Measurements from ENCODE around the gene RAB35. TPM values are rescaled to one million over a fixed set of nuclear protein-coding genes. Genes with fewer than 3 reads are reported as not detected.

Gene RAB35
- total RNA-seq, 2 donors from 2014 or later, result 53.3 to 64.9 TPM

GRCh38 chr12:120142231-120142877 is 25.8 kb upstream of the RAB35 start:
- ATAC-seq (no peak), DNase-seq (no peak)
- Mint-ChIP-seq H3K36me3 (ENCODE audit: low read depth) (peaks cover 16% of the 10 kb centered on the region), H3K4me1 (peaks cover 2% of the 10 kb centered on the region), H3K27me3 (no peaks in the 10 kb centered on the region), H3K4me3 (no peak overlapping the region), H3K27ac (no peak overlapping the region)
- no peaks in the 10 kb centered on the region for H3K9me3 ChIP-seq (ENCODE audit: control insufficient read depth, low read length, poor library complexity, severe bottlenecking)

GRCh38 chr12:120141336-120141735 is 24.8 kb upstream of the RAB35 start:
- no peak overlapping the region for H3K27ac Mint-ChIP-seq
- peaks cover 14% of the 10 kb centered on the region for H3K36me3 Mint-ChIP-seq (ENCODE audit: low read depth)

DNA sequence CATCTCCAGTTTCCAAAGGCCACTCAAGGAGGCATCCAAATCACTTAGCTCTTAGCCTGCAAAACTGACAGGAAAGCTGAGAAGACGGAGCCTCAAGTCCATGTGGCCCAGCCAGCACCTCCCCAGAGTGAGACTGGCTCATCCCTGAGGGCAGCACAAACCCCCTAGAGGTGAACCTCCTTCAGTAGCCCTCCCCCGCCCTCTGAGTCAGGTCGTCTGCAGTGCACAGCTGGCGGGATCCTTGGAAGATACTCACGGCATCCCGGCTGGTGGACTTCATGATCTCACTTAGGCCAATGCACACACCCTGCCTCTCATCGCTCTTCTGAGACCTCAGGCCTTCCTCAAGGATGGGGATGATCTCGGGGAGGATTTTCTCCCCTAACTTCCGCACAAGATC is 24.1 kb upstream of the RAB35 start:
- H3K27ac Mint-ChIP-seq, result no peak overlapping the region
- peaks cover 14% of the 10 kb centered on the region for H3K36me3 Mint-ChIP-seq (ENCODE audit: low read depth)

More at GRCh38 chr12:120141336-120141735, 24.8 kb upstream of the RAB35 start:
- no peaks in the 10 kb centered on the region for H3K9me3 ChIP-seq (ENCODE audit: control insufficient read depth, low read length, poor library complexity, severe bottlenecking)
- ATAC-seq (no peak), DNase-seq (no peak)
- Mint-ChIP-seq H3K4me1 (peaks cover 2% of the 10 kb centered on the region), H3K27me3 (no peaks in the 10 kb centered on the region), H3K4me3 (no peak overlapping the region)

GRCh38 chr12:120139958-120140357 is 23.4 kb upstream of the RAB35 start:
- H3K27me3 Mint-ChIP-seq, result no peaks in the 10 kb centered on the region
- peaks cover 2% of the 10 kb centered on the region for H3K4me1 Mint-ChIP-seq
- peaks cover 14% of the 10 kb centered on the region for H3K36me3 Mint-ChIP-seq (ENCODE audit: low read depth)
- H3K9me3 ChIP-seq (ENCODE audit: control insufficient read depth, low read length, poor library complexity, severe bottlenecking), result no peaks in the 10 kb centered on the region
- no peak for ATAC-seq
- DNase-seq, result no peak
- H3K27ac Mint-ChIP-seq, result no peak overlapping the region
- no peak overlapping the region for H3K4me3 Mint-ChIP-seq

More for the DNA sequence above, 24.1 kb upstream of the RAB35 start:
- Mint-ChIP-seq H3K4me3 (no peak overlapping the region), H3K4me1 (peaks cover 2% of the 10 kb centered on the region), H3K27me3 (no peaks in the 10 kb centered on the region)
- ATAC-seq, result no peak
- no peak for DNase-seq
- H3K9me3 ChIP-seq (ENCODE audit: control insufficient read depth, low read length, poor library complexity, severe bottlenecking), result no peaks in the 10 kb centered on the region

DNA sequence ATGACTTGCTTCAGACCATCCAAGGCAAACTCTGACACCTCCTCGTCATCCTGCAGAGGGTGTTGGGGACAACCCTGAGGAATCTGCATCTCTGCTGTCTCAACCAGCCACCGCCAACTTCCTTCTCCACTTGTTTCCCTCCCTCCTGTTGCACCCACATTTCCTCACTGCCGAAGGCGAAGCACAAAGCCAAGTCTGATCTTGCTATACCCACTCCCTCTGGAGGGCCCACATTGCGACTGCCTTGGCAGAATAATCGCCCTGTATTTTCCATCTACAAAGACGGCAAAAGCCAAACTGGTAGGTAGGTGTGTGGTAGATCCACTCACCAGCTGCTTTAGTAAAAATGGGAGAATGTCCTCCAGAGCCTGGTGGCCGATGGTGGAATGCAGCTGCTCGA is 21.8 kb upstream of the RAB35 start:
- peaks cover 2% of the 10 kb centered on the region for H3K4me1 Mint-ChIP-seq
- no peaks in the 10 kb centered on the region for H3K27me3 Mint-ChIP-seq
- DNase-seq, result no peak
- H3K4me3 Mint-ChIP-seq, result no peak overlapping the region
- H3K36me3 Mint-ChIP-seq (ENCODE audit: low read depth), result peaks cover 14% of the 10 kb centered on the region
- ATAC-seq, result no peak
- no peaks in the 10 kb centered on the region for H3K9me3 ChIP-seq (ENCODE audit: control insufficient read depth, low read length, poor library complexity, severe bottlenecking)
- H3K27ac Mint-ChIP-seq, result no peak overlapping the region

DNA sequence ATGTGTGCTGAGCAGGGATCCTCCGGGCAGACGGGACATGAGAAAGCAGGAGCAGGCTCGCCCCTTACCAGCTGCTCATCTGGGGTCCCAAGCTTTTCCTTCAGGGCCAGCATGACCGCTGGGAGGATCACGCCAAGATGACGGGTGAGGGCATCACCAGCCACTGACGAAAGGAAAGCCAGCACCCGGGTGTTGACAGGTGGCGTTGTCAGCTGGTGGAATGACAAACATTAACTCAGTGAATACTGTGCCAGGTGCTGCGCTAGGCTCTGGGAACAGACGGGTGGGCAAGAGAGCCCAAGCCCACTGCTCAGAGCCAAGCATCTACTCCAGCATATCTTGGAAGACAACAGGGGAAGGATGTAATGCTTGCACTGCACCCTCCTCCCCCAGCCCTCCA is 21.3 kb upstream of the RAB35 start:
- DNase-seq, result no peak
- Mint-ChIP-seq H3K27ac (no peak overlapping the region), H3K36me3 (ENCODE audit: low read depth) (peaks cover 14% of the 10 kb centered on the region), H3K27me3 (no peaks in the 10 kb centered on the region), H3K4me3 (no peak overlapping the region), H3K4me1 (peaks cover 2% of the 10 kb centered on the region)
- no peaks in the 10 kb centered on the region for H3K9me3 ChIP-seq (ENCODE audit: control insufficient read depth, low read length, poor library complexity, severe bottlenecking)
- no peak for ATAC-seq

DNA sequence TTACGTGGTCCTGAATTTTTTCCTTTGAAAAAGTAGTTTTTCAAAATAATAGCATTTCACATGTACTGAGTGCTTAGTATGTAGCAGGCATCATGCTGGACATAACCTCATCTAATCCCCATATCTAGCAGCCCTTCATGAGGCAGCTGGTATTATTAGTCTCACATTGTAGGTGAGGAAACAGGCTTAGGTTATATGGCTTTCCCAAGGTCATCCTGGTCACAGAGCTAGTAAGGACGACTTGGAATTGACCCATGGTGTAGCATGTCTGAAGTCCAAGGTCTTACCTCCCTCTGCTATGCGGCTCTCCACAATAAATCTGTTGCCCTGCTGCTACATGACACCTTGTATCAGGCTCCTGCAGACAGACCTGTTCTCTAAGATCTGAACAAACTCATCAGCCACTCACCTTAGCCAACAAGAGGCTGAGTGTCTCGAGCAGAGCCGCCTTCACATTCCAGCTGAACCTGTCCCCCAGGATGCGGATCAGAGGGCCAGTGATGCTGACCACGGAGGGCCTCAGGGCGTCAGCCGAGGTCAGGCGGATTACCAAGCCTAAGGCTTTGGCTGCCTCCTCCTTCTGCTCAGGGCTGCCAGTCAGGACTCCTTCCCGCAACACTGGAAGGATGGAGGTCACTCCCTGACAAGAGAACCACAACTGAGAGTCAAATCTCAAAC is 19.7 kb upstream of the RAB35 start:
- Mint-ChIP-seq H3K36me3 (ENCODE audit: low read depth) (peaks cover 10% of the 10 kb centered on the region), H3K4me1 (peaks cover 2% of the 10 kb centered on the region), H3K4me3 (no peak overlapping the region), H3K27me3 (no peaks in the 10 kb centered on the region), H3K27ac (no peak overlapping the region)
- H3K9me3 ChIP-seq (ENCODE audit: control insufficient read depth, low read length, poor library complexity, severe bottlenecking), result no peaks in the 10 kb centered on the region
- DNase-seq (no peak), ATAC-seq (no peak)

DNA sequence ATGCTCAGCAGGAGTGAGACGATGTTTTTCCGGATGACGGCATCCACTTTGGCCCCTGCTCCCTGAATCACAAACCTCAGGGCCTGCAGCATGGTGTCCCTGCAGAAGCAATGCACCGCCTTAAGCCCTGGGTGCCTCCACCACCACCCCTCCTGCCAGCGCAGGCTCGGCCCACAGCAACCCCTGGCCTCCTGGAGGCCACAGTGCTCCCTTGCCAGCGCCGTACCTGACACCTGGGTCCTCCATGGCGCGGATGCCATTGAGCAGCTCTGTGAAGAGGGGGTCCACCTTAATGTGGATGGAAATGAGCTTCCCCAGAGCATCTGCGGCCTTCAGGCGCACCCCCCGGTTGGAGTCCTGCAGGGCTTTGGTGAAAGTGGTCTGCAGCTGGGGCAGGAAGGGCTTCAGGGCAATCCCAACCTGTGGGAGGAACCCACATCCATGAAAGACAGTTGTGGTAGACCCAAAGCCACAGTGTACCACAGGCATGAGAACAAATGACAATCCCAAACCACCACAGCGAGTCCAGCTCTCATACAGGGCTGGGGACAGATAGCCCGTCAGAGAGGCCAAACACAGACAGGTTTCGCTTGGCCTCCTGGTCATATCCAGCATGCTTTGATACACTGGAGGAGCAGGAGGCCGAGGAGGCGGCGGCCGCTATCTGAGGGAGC is 17.9 kb upstream of the RAB35 start:
- ATAC-seq (no peak), DNase-seq (no peak)
- peaks cover 8% of the 10 kb centered on the region for H3K36me3 Mint-ChIP-seq (ENCODE audit: low read depth)
- peak overlapping the region; percentile 24 for H3K27ac Mint-ChIP-seq
- no peaks in the 10 kb centered on the region for H3K9me3 ChIP-seq (ENCODE audit: control insufficient read depth, low read length, poor library complexity, severe bottlenecking)
- H3K27me3 Mint-ChIP-seq, result no peaks in the 10 kb centered on the region
- no peak overlapping the region for H3K4me3 Mint-ChIP-seq
- H3K4me1 Mint-ChIP-seq, result peaks cover 4% of the 10 kb centered on the region

GRCh38 chr12:120132863-120133385 is 16.4 kb upstream of the RAB35 start:
- ATAC-seq, result peak; percentile 46
- Mint-ChIP-seq H3K27ac (no peak overlapping the region), H3K4me3 (no peak overlapping the region), H3K36me3 (ENCODE audit: low read depth) (peaks cover 6% of the 10 kb centered on the region), H3K27me3 (no peaks in the 10 kb centered on the region), H3K4me1 (peaks cover 4% of the 10 kb centered on the region)
- H3K9me3 ChIP-seq (ENCODE audit: control insufficient read depth, low read length, poor library complexity, severe bottlenecking), result no peaks in the 10 kb centered on the region
- DNase-seq, result no peak

GRCh38 chr12:120132054-120132836 is 15.7 kb upstream of the RAB35 start:
- DNase-seq (no peak), ATAC-seq (no peak)
- Mint-ChIP-seq H3K4me3 (no peak overlapping the region), H3K36me3 (ENCODE audit: low read depth) (peaks cover 6% of the 10 kb centered on the region), H3K27me3 (no peaks in the 10 kb centered on the region), H3K4me1 (peaks cover 4% of the 10 kb centered on the region), H3K27ac (peak overlapping the region; percentile 21)
- no peaks in the 10 kb centered on the region for H3K9me3 ChIP-seq (ENCODE audit: control insufficient read depth, low read length, poor library complexity, severe bottlenecking)

DNA sequence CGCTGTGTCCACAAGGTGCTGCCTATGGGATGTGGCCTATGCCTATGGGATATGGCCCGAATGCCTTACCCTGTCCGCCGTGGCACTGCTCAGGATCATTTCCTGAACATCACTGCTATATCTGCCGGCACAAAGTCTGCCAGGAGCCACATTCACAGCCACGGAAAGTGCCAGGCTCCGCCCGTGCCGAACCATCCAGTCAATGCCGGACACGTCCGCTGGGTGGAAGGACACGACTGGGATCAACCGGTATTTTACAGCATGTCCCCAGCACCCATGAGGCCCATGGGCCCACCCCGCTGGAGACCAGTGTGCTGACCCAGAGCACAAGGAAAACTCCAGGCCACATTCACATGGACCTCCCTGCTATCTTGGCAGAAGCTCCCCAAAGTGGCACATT is 14.6 kb upstream of the RAB35 start:
- H3K27me3 Mint-ChIP-seq, result no peaks in the 10 kb centered on the region
- ATAC-seq (no peak), DNase-seq (no peak)
- H3K4me1 Mint-ChIP-seq, result peaks cover 4% of the 10 kb centered on the region
- no peaks in the 10 kb centered on the region for H3K9me3 ChIP-seq (ENCODE audit: control insufficient read depth, low read length, poor library complexity, severe bottlenecking)
- no peak overlapping the region for H3K27ac Mint-ChIP-seq
- H3K36me3 Mint-ChIP-seq (ENCODE audit: low read depth), result peaks cover 6% of the 10 kb centered on the region
- H3K4me3 Mint-ChIP-seq, result no peak overlapping the region

- H3K4me1 Mint-ChIP-seq, result peaks cover 5% of the 10 kb centered on the region
- H3K36me3 Mint-ChIP-seq (ENCODE audit: low read depth), result peaks cover 6% of the 10 kb centered on the region
Measured at GRCh38 chr12:120130011-120130410, 13.5 kb upstream of the RAB35 start.

GRCh38 chr12:120126635-120127005 is 10.1 kb upstream of the RAB35 start:
- Mint-ChIP-seq H3K4me3 (no peak overlapping the region), H3K36me3 (ENCODE audit: low read depth) (peaks cover 6% of the 10 kb centered on the region), H3K27me3 (no peaks in the 10 kb centered on the region), H3K27ac (no peak overlapping the region), H3K4me1 (peaks cover 22% of the 10 kb centered on the region)
- no peak for DNase-seq
- no peaks in the 10 kb centered on the region for H3K9me3 ChIP-seq (ENCODE audit: control insufficient read depth, low read length, poor library complexity, severe bottlenecking)
- ATAC-seq, result no peak

More at GRCh38 chr12:120130011-120130410, 13.5 kb upstream of the RAB35 start:
- H3K9me3 ChIP-seq (ENCODE audit: control insufficient read depth, low read length, poor library complexity, severe bottlenecking), result no peaks in the 10 kb centered on the region
- no peak overlapping the region for H3K4me3 Mint-ChIP-seq
- H3K27me3 Mint-ChIP-seq, result no peaks in the 10 kb centered on the region
- no peak for DNase-seq
- peak overlapping the region; percentile 68 for H3K27ac Mint-ChIP-seq
- no peak for ATAC-seq

Data from T-helper 17 cell (primary cell).